Lower lobe of right lung (tissue), 2 donors: Measurements from ENCODE around the gene ADAP2. TPM values are rescaled to one million over a fixed set of nuclear protein-coding genes. Genes with fewer than 3 reads are reported as not detected.
"Not testable (repeated sequence)": the region's sequence is repeated elsewhere in the genome, so short reads cannot be mapped to it uniquely, and the experiment has no call there.

Experiments
- ATAC-seq, 2 donors: fragments of 200-7000 bp; cut with Tn5 transposase; one replicate each; pipeline ENCODE4 v1.9.1; 2020 to 2022; ENCODE audit warnings: mild to moderate bottlenecking in 2 of 2, moderate library complexity in 2 of 2
- DNase-seq: peaks from one replicate; pipeline ENCODE4 v3.0.0-alpha.2; 2020
- H3K27ac ChIP-seq: fragments of 200-600 bp; one replicate; pipeline ENCODE4 v1.8.0; 2022
- H3K27me3 ChIP-seq: fragments of 200-600 bp; one replicate; pipeline ENCODE4 v1.8.0; 2022; ENCODE audit warnings: low read depth
- H3K36me3 ChIP-seq: fragments of 200-600 bp; one replicate; pipeline ENCODE4 v1.8.0; 2022; ENCODE audit warnings: mild to moderate bottlenecking
- H3K4me1 ChIP-seq: fragments of 200-600 bp; one replicate; pipeline ENCODE4 v1.8.0; 2022
- H3K4me3 ChIP-seq: fragments of 200-600 bp; one replicate; pipeline ENCODE4 v1.8.0; 2022; ENCODE audit warnings: mild to moderate bottlenecking
- H3K9me3 ChIP-seq: fragments of 200-600 bp; one replicate; pipeline ENCODE4 v1.8.0; 2022
- intact Hi-C: fragments of 100-400 bp; cut with DNase I; formaldehyde crosslinking; loops from one replicate; pipeline ENCODE4 v1.11.0; 2022
- total RNA-seq: library from RNA; stranded (reverse); fragmentation: NEBNext Ultra II Directional; extraction: Animal tissue kit (Norgen Biotek cat#: 25700); gene quantifications from one replicate; pipeline ENCODE4 v1.2.1, GENCODE V29; 2021
- TF ChIP-seq, protein P1 (sequence below): fragments of 200-600 bp; IDR thresholded peaks from one replicate; pipeline ENCODE4 v1.8.0; 2022; ENCODE audit warnings: antibody characterized with exemption, mild to moderate bottlenecking
- donor health status: DM: no; HTN: yes; CAD: no; lungs with severe emphysema.

The ADAP2 gene
- total RNA-seq, 1 donor from 2014 or later: 31.5 TPM

DNA sequence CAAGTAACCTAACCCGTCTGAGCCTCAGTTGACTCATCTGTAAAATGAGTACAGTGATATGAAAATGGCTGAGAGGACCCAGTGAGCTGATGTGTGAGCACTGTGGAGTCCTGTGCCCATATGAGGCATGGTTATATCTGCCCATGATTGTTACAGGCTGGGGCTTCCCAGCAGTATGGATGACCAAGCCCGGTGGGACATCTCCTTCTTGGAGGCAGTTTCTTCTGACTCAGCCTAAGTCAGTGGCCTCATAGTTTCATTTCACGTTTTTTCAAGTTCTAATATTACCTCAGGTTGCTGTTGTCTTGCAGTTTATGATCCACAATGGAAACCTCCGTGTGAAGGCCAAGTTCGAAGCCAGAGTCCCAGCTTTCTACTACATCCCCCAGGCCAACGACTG is 4.8 kb downstream of the ADAP2 start:
- no peak overlapping the region for H3K27ac ChIP-seq
- TF ChIP-seq, protein P1, sequence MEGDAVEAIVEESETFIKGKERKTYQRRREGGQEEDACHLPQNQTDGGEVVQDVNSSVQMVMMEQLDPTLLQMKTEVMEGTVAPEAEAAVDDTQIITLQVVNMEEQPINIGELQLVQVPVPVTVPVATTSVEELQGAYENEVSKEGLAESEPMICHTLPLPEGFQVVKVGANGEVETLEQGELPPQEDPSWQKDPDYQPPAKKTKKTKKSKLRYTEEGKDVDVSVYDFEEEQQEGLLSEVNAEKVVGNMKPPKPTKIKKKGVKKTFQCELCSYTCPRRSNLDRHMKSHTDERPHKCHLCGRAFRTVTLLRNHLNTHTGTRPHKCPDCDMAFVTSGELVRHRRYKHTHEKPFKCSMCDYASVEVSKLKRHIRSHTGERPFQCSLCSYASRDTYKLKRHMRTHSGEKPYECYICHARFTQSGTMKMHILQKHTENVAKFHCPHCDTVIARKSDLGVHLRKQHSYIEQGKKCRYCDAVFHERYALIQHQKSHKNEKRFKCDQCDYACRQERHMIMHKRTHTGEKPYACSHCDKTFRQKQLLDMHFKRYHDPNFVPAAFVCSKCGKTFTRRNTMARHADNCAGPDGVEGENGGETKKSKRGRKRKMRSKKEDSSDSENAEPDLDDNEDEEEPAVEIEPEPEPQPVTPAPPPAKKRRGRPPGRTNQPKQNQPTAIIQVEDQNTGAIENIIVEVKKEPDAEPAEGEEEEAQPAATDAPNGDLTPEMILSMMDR: no peak
- H3K36me3 ChIP-seq: no peaks in the 10 kb centered on the region
- H3K27me3 ChIP-seq: peaks cover 11% of the 10 kb centered on the region
- no peak for ATAC-seq
- intact Hi-C loops: no loop called here
- H3K9me3 ChIP-seq: no peaks in the 10 kb centered on the region
- no peak overlapping the region for H3K4me3 ChIP-seq
- H3K4me1 ChIP-seq: peaks cover 14% of the 10 kb centered on the region
- DNase-seq: no peak

DNA sequence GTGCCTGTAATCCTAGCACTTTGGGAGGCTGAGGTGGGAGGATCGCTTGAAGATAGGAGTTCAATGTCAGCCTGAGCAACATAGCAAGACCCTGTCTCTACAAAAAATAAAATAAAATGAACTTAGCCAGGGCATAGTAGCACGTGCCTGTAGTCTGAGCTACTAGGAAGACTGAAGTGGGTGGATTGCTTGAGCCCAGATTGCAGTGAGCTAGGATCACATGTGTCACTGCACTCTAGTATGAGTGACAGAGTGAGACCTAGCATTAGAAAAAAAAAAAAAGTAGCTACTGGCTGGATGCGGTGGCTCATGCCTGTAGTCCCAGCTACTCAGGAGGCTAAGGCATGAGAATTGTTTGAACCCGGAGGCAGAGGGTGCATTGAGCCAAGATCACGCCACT is 6.0 kb downstream of the ADAP2 start:
- peaks cover 7% of the 10 kb centered on the region for H3K4me1 ChIP-seq
- H3K27ac ChIP-seq: no peak overlapping the region
- H3K36me3 ChIP-seq: peaks cover under 1% of the 10 kb centered on the region
- intact Hi-C loops: no loop called here
- TF ChIP-seq, protein P1: no peak
- DNase-seq (no peak), ATAC-seq (no peak)
- H3K27me3 ChIP-seq: peaks cover 2% of the 10 kb centered on the region
- H3K4me3 ChIP-seq: no peak overlapping the region
- H3K9me3 ChIP-seq: no peaks in the 10 kb centered on the region

DNA sequence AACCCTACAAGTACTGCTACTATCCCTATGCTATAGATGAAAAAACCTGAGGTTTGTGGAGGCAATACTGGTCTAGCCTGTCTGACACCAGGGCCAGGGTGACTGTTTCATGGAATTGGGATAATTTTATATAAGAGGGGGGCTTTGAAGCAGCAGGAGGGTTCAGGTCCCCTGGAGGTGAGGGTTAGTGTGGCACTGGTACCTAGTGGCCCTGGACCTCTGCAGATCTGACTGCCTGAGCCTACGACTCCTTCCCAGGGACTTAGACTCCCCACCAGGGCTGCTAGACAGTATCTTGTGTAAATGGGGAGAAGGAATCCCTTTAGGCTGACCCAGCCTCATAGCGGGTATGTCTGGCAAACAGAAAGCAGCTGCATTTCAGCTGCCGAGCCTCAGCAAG is 6.8 kb downstream of the ADAP2 start:
- DNase-seq: no peak
- H3K27me3 ChIP-seq: no peaks in the 10 kb centered on the region
- TF ChIP-seq, protein P1: no peak
- H3K4me3 ChIP-seq: no peak overlapping the region
- H3K36me3 ChIP-seq: peaks cover 4% of the 10 kb centered on the region
- intact Hi-C loops: no loop called here
- ATAC-seq: no peak
- H3K4me1 ChIP-seq: no peaks in the 10 kb centered on the region
- H3K27ac ChIP-seq: no peak overlapping the region
- H3K9me3 ChIP-seq: no peaks in the 10 kb centered on the region

DNA sequence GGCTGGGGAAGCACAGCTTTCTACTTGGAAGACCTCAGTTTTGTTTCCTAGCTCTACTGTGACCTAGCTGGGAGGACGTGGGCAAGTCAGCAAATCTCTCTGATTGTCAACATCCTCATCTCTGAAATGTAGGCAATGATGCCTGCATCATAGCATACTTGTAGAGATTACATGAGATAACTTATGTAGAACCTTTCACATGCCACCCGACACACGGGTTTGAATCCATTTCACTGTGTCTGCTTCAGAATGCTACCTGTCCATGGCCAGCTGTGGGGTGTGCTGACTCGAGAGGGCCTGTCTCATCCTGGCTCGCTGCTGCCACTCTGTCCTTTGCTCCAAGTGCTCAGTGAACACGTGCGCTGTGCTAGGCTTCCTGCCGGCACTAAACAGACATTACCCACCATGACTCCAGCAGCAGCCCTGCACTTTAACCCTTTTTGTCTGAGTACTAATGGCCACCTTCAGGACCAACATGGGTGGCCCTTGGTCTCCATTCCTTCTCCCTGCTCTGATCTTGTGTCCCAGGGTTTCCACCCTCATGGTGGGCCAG is 7.4 kb downstream of the ADAP2 start:
- Histone ChIP-seq H3K4me1 (no peaks in the 10 kb centered on the region), H3K27ac (no peak overlapping the region), H3K4me3 (no peak overlapping the region), H3K27me3 (no peaks in the 10 kb centered on the region), H3K36me3 (peaks cover 9% of the 10 kb centered on the region), H3K9me3 (no peaks in the 10 kb centered on the region)
- ATAC-seq (no peak), DNase-seq (no peak)
- intact Hi-C loops: no loop called here
- TF ChIP-seq, protein P1: no peak

DNA sequence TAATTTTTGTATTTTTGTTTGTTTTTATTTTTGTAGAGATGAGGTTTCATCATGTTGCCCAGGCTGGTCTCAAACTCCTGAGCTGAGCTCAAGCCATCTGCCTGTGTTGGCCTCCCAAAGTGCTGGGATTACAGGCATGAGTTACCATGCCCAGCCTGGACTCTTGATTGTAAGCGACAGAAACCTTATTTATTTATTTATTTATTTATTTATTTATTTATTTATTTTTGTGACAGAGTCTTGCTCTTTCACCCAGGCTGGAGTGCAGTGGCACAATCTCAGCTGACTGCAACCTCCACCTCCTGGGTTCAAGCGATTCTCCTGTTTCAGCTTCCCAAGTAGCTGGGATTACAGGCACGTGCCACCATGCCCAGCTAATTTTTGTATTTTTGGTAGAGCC is 8.1 kb downstream of the ADAP2 start:
- ATAC-seq, H3K27ac ChIP-seq, H3K4me1 ChIP-seq, DNase-seq, intact Hi-C loops, H3K9me3 ChIP-seq, H3K27me3 ChIP-seq, H3K4me3 ChIP-seq: not testable (repeated sequence)
- H3K36me3 ChIP-seq: peaks cover 15% of the 10 kb centered on the region

DNA sequence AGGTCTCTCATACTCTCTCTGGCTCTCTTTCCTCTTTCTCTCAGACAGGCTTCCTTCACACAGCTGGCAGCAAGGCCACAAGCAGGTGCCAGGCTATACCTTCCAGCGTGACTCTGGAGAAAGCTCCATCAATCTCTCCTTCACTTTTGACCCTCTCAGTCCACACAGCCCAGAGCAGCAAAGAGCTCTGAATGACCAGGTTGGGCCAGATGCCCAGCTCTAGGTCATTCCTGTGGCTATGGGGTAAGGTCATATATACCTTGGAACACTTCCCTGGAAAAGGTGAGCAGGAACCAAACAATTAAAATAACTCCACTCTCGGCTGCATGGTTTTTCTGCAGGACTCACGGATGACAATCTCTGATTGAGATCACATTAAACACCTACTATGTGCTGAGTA is 8.8 kb downstream of the ADAP2 start:
- DNase-seq (no peak), ATAC-seq (no peak)
- Histone ChIP-seq H3K9me3 (no peaks in the 10 kb centered on the region), H3K4me3 (no peak overlapping the region), H3K36me3 (peaks cover 15% of the 10 kb centered on the region), H3K27me3 (no peaks in the 10 kb centered on the region), H3K4me1 (no peaks in the 10 kb centered on the region), H3K27ac (no peak overlapping the region)
- intact Hi-C loops: no loop called here
- TF ChIP-seq, protein P1: no peak

DNA sequence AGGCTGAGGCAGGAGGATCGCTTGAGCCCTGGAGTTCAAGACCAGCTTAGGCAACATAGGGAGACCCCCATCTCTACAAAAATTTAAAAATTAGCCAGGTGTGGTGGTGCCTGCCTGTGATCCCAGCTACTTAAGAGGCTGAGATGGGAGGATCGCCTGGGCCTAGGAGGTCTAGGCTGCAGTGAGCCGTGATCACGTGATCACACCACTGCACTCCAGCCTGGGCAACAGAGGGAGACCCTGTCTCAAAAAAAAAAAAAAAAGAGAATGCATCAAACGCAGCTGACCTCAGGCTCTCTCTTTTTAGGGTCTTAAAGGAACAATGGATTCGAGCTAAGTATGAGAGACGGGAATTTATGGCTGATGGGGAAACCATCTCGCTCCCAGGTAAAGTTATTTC is 9.8 kb downstream of the ADAP2 start:
- H3K36me3 ChIP-seq: peaks cover 15% of the 10 kb centered on the region
- DNase-seq, ATAC-seq, intact Hi-C loops, H3K9me3 ChIP-seq, H3K4me3 ChIP-seq, H3K27ac ChIP-seq, H3K27me3 ChIP-seq, H3K4me1 ChIP-seq: not testable (repeated sequence)
